ENCODE measurements around the gene RTN1.

Gene RTN1, protein sequence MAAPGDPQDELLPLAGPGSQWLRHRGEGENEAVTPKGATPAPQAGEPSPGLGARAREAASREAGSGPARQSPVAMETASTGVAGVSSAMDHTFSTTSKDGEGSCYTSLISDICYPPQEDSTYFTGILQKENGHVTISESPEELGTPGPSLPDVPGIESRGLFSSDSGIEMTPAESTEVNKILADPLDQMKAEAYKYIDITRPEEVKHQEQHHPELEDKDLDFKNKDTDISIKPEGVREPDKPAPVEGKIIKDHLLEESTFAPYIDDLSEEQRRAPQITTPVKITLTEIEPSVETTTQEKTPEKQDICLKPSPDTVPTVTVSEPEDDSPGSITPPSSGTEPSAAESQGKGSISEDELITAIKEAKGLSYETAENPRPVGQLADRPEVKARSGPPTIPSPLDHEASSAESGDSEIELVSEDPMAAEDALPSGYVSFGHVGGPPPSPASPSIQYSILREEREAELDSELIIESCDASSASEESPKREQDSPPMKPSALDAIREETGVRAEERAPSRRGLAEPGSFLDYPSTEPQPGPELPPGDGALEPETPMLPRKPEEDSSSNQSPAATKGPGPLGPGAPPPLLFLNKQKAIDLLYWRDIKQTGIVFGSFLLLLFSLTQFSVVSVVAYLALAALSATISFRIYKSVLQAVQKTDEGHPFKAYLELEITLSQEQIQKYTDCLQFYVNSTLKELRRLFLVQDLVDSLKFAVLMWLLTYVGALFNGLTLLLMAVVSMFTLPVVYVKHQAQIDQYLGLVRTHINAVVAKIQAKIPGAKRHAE

DNA sequence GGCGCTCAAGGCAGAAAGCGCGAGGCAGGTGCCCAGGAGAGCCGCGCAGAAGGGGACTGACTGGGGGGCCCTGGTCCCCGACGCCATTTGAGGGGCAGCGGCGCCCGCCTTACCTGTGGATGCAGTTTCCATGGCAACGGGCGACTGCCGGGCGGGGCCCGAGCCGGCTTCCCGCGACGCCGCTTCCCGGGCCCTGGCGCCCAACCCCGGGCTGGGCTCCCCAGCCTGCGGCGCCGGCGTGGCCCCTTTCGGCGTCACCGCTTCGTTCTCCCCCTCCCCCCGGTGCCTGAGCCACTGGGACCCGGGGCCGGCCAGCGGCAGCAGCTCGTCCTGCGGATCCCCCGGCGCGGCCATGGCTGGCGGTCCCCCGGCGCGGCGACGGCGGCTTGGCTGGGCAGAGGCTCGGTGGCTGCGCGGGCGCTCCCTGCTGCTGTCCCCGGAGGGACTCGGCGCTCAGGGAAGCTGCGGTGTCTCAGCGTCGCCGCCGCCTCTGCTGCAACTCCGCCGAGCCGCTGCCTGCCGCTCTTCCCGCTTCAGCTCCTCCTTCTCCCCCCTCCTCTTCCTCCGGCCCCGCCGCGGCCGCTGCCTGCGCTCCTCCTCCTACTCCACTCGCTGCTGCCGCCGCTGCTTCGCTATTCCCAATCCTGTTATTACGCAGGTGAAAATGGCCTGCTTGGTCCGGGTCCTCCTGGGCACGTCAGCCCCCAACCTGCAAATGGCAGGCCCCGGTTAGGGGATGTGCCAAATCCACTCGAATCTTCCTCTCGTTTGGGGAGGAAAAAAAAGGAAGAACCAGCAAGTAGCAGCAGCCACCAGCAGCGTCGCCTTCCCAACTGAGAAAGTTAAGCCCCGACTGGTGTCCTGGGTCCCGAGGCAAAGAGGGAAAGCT, at the start of gene RTN1:
Gene RTN1 (minus strand): TSS at position 500 of the 889 bp plus-strand sequence. CDS start 146 bp downstream, at position 354.
- DNase-seq (ENCODE audit: low read depth in 2 of 2) = no peak

DNA sequence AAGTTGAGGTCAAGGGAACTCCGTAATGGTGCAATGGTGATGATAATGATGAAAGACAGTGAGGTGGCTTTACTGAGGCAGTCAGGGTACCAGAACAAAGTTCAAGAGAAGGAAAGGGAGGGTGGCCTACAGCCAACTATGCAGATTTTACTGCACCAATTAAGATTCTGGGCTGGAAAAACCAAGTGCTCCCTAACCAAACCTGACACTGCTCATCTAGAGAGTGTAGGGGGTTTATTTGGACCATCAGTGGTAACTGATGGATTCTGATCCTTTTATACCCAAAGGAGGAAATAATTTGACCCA, 49.8 kb upstream of the RTN1 start:
- DNase-seq (ENCODE audit: low read depth in 2 of 2) = no peak

DNA sequence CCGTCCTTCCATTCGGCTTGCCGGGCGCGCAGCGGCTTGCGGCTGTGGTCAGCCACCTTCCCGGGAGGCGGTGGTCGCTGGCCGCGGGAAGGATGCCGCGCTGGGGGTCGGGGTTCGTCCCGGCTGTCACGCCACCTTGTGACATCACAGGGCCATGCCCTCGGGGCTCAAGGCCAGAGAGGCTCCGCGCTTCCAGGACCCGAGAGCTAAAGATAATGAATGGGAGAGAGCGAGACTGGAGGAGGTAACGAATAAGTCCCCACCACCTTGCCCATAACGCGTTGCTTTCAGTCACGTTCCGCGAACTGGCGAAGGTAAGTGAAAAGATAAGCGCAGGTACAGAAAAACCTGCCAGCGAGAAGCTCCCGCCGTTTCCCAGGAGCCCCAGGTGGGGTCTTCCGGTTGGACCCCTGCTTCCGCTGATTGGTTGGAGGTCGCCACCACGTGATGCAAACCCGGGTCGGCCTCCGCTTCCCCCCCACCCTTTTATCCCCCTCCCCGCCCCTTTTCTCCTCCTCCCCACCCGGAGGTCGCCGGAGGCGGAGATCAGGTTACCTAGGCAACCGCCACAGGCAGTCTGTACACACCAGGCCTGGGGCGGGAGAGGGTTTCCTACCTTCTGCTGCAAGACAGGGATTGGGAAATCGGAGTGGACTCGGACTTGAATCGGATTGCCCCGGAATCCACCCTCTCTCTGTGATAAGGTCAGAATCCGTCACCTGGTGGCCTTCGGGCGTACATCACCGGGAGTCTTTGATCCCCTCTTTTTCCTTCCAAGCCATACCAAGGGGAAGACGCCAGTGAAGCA, 49.2 kb upstream of the RTN1 start, which contains the start of gene LRRC9:
Gene LRRC9 (plus strand): TSS at position 575 of the 808 bp plus-strand sequence.
- no peak for DNase-seq (ENCODE audit: low read depth in 2 of 2)

DNA sequence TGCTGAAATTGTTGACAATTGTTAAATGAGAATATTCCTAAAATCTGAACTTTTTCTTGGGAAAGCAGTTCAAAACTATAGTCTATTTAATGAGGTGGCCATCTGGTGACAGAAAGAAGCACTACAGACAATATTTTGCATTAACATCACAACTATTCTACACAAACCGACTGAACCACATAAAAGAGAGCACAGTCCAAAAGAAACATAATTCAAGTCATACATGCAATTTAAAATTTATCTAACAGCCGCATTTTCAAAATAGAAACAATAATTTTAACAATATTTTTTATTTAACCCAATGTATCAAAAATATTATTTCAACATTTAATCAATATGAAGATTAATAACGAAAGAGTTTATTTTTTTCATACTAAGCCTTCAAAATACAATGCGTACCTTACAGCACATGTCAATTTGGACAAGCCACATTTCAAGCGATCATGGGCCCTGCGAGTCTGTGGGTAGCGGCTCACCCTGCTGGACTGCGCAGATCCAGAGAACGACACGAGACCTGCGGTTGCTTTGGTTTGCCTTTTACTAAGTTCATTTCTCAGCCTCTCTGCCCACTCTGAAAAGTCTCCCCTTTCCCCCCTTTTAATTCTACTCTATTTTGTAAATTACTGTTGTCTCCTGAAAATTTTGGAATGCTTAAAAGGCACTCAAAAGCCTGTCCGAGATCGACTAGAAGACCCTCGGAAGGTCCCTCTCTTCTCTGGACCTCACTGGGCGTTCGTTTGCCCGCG, 48.4 kb upstream of the RTN1 start:
- DNase-seq (ENCODE audit: low read depth in 2 of 2) = no peak

DNA sequence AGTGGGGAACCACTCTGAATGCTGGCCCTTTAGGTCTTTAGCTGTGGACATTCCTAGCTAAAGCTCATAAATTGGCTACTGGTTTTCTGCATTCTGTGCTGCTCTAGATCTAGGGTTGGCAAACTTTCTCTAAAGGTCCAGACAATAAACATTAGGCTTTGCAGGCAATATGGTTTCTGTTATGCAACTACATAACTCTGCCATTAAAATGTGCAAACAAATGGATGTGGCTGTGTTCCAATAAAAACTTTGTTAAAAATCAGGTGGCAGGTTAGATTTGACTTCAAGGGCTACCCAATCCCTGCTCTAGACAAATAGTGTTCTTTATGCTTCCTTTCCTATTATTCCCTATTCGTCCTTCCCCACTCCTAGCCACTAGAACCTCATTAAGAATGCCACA, 42.6 kb upstream of the RTN1 start:
- no peak for DNase-seq (ENCODE audit: low read depth in 2 of 2)

DNA sequence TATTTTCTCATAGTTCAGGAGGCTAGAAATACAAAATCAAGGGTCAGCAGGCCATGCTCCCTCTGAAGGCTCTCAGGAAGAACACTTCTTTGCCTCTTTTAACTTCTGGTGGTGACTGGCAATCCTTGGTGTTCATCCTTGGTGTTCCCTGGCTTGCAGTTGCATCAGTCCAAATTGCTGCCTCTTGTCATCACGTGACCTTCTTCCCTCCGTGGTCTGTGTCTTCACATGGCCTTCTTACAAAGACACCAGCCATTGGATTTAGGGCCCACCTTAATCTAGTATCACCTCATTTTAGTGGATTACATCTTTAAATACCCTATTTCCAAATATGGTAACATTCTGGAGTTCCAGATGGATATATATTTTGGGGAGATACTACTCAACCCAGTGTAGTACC, 41.9 kb upstream of the RTN1 start:
- DNase-seq (ENCODE audit: low read depth in 2 of 2) = no peak

DNA sequence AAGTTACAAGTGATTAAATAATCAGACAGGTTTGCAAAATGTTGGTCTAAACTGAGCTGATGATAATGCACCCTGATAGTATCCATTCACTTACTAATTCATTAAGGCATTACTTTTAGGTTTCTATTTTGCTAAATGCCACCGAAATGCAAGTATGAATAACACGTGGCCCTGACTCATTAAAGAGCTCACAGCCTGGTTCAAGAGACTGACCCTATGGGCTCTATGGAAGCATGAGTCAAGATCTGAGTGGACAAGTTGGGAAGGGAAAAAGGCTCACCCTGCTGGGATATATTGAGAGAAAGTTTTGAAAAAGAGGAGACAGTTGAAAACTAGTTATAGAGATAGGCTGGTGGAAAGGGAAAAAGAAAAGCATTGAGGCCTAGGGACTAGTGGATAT, 34.6 kb upstream of the RTN1 start:
- no peak for DNase-seq (ENCODE audit: low read depth in 2 of 2)

DNA sequence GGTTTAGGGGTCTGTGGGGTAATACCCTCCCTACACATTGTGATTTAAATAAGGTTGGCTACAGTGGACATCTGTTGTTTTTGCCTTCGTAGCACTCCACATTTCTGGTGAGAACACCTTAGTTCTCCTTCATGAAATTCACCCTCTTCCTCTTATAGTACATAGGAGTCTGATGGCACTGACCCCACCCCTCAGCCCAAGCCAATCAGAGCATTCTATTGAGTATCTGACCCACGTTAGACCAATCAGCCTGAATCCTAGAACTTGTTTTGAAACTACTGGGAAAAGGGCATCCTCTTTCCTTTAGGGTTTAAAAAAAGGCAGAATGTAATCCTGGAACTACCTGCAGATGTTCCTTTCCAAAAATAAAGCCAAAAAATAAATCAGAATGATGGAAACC, 33.6 kb upstream of the RTN1 start:
- no peak for DNase-seq (ENCODE audit: low read depth in 2 of 2)

DNA sequence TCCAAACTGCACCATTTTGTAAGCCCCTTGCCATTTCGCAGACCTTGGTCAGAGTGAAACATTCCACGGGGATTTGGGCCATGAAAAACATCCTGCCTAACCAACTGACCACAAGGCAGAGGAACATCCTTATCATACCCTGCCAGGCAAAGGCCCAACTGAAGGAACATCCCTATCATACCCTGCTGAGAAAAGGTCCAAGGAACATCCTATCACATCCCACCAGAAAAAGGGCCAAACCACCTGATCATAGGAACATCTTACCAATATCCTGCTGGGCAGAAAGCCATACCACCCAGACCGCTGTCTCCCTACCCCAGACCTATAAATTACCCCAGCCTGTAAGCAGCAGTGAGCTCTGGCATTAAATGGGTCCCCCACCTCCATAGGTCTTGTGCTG, 30.0 kb upstream of the RTN1 start:
- no peak for DNase-seq (ENCODE audit: low read depth in 2 of 2)

DNA sequence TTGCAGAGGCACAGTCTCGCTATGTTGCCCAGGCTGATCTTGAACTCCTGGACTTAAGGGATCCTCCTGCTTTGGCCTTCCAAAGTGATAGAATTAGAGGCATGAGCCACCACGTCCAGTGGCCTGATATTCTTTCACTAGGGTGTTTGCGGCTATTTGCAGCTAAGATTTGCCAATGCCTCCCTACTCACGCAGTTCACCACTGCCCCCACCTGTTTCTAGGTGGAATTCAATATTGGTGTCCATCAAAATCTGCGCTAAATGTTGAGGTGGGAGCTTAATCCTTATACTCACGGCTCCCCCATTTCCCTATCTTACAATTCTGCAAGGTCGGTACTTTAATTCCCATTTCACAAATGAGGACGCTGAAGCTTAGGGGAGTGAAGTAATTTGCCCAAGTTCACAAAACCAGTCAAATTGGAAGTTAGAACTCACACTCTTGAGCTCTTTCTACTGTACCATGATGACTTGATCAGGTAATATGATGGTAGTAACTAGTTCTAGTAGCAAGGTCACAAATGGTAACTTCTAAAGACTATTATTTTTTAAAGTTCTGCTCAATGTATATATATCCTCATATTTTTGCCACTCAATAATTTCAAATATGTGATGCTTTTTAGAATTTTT, 27.3 kb upstream of the RTN1 start:
- DNase-seq (ENCODE audit: low read depth in 2 of 2) = no peak

DNA sequence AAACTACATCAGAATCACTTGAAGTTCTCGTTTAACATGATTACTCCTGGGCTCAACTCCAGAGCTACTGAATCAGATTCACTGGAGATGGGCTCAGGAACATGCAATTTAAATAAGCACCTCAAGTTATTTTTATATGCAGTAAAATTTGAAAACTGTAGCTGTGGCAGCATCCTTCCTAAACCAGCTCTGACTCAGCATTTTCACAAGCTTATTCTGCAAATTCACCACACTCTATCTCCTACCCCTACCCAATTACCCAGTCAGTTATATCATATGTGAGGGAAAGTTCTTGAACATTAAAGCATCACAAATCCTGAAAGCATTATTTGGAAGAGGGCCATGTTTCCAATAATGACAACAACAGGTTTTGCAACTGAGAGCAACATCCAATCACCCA, 25.1 kb upstream of the RTN1 start:
- DNase-seq (ENCODE audit: low read depth in 2 of 2) = no peak

DNA sequence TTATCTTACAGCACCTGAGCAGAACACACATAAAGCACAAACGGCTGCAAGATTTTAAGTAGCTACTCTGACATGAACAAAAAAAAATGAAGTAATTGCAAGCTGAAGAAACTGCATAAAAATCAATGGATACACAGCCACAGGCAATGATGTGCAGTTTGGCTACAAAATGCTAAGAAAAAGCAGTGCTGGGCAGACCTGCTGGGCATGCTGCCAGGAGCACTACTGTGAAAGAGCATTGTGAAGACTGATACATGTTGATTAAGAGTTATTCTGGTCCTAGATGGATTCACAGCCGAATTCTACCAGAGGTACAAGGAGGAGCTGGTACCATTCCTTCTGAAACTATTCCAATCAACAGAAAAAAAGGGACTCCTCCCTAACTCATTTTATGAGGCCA, 20.1 kb upstream of the RTN1 start:
- no peak for DNase-seq (ENCODE audit: low read depth in 2 of 2)

DNA sequence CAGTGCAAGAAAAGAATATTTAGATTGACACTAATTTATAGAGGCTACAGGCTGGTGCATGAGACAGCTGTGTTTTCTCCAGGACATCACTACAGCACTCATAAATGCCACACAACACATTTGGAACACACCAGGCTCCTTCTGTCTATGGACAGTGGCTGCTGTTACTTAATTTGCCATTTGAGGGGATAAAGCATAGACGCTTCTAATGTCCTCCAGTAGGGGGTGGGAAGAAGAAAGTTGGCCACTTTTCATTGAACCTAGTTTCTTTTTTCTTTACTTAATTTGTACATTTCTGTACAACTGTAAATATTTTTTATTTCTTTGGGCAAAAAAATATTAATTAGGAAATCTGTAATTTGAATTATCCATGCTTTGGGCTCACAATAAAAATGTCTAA, 12.4 kb upstream of the RTN1 start:
- DNase-seq (ENCODE audit: low read depth in 2 of 2) = no peak

DNA sequence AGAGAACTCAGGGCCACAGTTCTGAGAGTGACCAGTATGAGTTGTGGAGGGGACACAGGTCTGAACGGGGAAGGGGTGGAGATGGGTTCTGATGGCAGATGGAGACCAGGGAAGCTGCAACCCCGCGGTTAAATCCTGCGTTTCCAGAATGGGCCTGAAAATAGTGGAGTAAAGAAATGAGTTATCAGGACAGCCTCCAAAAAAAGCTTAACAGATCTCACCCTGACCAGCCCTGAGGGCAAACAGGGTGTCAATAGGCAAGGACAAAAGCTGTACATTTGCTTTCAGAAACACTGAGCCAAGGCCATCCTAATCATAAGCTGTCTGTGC, 555 bp upstream of the RTN1 start:
- DNase-seq (ENCODE audit: low read depth in 2 of 2) = no peak

DNA sequence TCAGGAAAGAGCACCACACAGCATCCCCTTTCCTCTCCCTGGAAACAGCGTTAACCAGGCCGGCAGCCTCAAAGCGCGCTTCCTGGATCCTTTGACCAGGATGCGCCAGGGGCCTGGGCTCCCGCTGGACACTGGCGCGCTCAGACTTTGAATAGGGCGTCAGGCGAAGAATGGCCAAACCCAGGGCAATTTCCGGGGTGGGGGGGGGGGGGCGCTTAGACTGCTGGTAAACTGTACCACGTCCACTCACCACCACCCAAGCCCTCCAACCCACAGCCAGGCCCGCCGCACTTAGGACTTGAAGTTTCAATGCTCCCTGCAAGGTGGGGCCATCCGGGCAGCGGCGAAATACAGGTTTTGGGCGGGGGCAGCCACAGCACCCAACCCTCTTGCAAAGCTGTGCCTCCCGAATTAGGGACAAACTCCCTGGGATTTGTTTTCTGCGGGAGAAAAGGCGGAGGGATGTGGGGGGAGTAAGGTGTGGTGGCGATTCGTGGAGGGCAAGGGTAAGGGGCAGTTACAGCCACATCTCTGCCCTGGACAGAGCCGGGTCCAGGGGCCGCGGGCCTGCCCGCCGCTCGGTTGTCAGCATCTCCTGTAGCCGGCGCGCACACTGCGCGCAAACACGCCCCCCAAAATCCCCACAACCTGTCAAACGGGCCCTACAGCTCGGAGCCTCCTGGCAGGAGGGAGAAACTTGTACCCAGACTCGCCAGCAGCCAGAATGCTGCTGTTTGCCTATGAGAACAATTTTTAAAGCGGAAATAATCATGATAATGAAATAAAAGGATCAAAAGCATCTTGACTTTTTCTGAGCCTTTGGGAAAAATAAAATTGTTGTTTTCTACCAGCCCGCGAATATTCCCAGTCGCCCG, 958 bp downstream of the RTN1 start:
- DNase-seq (ENCODE audit: low read depth in 2 of 2) = no peak

DNA sequence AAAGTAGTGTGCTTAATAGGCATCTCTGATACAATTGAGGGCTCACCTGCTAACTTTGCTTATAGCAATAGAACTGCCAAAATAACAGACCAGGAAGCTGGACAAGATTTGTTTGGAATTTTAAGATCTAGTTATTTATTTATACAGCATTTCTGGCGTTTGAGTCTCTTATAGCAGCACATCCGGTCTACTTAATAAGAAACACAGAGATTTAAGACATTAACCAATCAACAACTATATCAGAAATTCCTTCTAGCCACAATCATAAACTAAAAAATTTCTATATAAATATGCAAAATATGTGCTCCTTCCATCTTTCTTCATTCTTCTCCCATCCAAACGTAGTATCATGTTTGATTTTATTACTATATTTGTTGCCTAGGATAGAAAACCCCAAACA, 2.6 kb downstream of the RTN1 start:
- DNase-seq (ENCODE audit: low read depth in 2 of 2) = no peak

DNA sequence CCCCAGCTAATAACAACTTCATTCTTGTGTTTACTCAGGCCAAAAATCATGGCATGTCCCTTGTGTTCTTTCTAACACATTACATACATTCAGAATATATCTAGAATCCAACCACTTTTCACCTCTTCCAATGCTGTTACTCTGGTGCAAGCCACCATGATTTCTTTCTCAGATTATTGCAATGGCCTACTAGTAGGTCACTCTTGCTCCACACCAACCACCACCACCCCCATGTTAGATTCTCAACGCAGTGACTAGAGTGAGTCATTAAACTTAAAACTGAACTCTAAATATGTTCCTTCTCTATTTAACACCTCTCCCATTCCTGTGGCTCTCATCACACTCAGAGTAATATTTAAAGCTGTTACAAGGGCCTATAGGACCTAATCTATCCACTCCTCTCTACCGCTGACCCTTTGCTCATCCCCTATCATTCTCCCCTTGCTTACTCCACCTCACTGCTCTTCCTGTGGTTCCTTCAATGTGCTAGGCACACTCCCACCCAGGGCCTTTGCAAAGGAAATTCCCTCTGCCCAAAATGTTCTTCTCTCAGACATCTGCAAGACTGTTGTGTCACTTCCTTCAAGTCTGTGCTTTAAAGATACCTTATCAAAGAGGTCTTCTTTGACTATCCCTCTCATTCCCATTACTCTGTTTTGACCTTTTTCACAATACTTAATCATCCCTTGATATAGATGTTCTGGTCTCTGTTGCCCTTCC, 6.6 kb downstream of the RTN1 start:
- no peak for DNase-seq (ENCODE audit: low read depth in 2 of 2)

DNA sequence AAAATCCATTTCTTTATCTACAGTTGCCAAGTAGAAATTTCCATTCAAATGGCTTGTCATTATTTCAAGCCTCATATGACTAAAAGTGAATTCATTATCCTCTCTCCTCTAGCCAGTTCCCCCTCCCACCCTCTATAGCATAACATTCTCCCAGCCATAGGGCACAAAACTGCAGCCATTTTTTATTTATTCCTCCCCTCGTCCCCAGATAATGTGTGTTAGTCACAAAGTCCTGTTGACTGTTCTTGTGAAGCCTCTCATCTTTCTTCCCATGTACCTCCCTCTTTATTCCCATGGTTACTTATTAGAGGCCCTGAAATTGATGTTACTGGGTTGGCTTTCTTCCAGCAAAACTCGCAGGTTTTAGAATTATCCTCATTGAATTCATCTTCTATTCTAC, 13.2 kb downstream of the RTN1 start:
- DNase-seq (ENCODE audit: low read depth in 2 of 2) = no peak

DNA sequence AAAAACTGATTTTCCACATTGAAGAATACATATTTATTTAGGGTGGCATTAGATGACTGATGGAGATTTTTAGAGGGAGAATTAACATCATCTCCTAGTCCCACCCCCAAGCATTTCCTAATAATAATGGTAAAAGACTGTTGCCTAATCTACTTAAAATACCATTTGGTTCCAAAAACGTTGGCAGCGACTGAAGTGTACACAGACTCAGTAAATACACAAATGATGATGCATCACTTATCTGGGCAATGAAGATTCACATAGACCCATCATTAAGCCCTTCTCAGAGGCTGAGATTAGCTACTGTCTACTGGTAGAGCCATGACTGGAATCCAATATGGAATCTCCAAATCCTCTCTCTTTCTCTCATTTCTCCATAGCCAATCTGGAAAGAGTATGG, 18.2 kb downstream of the RTN1 start:
- DNase-seq (ENCODE audit: low read depth in 2 of 2) = no peak
